Effector memory CD4-positive, alpha-beta T cell (primary cell): Measurements from ENCODE around the gene SSRP1.

ENCODE experiments used
- DNase-seq, 3 donors: peaks; one replicate each; pipeline ENCODE4 v3.0.0-alpha.2; 2020
- H3K27ac ChIP-seq: 2 replicates; pipeline ENCODE4 v1.7.0; 2013; ENCODE audit warnings: mild to moderate bottlenecking, low read length, moderate library complexity; ENCODE audit not compliant: insufficient read depth, poor library complexity, severe bottlenecking
- H3K27me3 ChIP-seq: replicated peaks from 2 replicates; pipeline ENCODE4 v1.7.0; 2013; ENCODE audit warnings: mild to moderate bottlenecking, low read length; ENCODE audit not compliant: insufficient read depth, control insufficient read depth, poor library complexity, severe bottlenecking
- H3K36me3 ChIP-seq: 2 replicates; pipeline ENCODE4 v1.7.0; 2013; ENCODE audit warnings: mild to moderate bottlenecking, low read length, moderate library complexity; ENCODE audit not compliant: control insufficient read depth, insufficient read depth
- H3K4me1 ChIP-seq: 2 replicates; pipeline ENCODE4 v1.7.0; 2013; ENCODE audit warnings: low read length, mild to moderate bottlenecking; ENCODE audit not compliant: control insufficient read depth, insufficient read depth, poor library complexity, severe bottlenecking
- H3K4me3 ChIP-seq: 2 replicates; pipeline ENCODE4 v1.7.0; 2013; ENCODE audit warnings: low read length, low read depth, mild to moderate bottlenecking; ENCODE audit not compliant: insufficient read depth, poor library complexity, severe bottlenecking
- H3K9me3 ChIP-seq: 2 replicates; pipeline ENCODE4 v1.7.0; 2013; ENCODE audit warnings: mild to moderate bottlenecking, low read length, moderate library complexity; ENCODE audit not compliant: control insufficient read depth

SSRP1 gene

GRCh38 chr11:57311109-57311936, 24.4 kb downstream of the SSRP1 start:
- H3K9me3 ChIP-seq = no peaks in the 10 kb centered on the region
- peak in 1 of 3 donors; percentile 8 for DNase-seq
- H3K4me3 ChIP-seq = peak overlapping the region; percentile 12
- H3K36me3 ChIP-seq = peaks cover 5% of the 10 kb centered on the region
- H3K27ac ChIP-seq = no peak overlapping the region
- H3K4me1 ChIP-seq = peaks cover 7% of the 10 kb centered on the region
- H3K27me3 ChIP-seq = no peaks in the 10 kb centered on the region

- H3K4me3 ChIP-seq = peak overlapping the region; percentile 12
These were observed 25.0 kb downstream of the SSRP1 start for GRCh38 chr11:57310630-57311086.

GRCh38 chr11:57310091-57310490, 25.6 kb downstream of the SSRP1 start:
- peaks cover 7% of the 10 kb centered on the region for H3K4me1 ChIP-seq

More at GRCh38 chr11:57310630-57311086, 25.0 kb downstream of the SSRP1 start:
- H3K4me1 ChIP-seq = peaks cover 7% of the 10 kb centered on the region
- no peaks in the 10 kb centered on the region for H3K9me3 ChIP-seq
- no peak for DNase-seq
- H3K36me3 ChIP-seq = peaks cover 5% of the 10 kb centered on the region
- no peak overlapping the region for H3K27ac ChIP-seq
- H3K27me3 ChIP-seq = no peaks in the 10 kb centered on the region

GRCh38 chr11:57309106-57310059, 26.3 kb downstream of the SSRP1 start:
- Histone ChIP-seq H3K27me3 (no peaks in the 10 kb centered on the region), H3K9me3 (no peaks in the 10 kb centered on the region), H3K4me3 (no peak overlapping the region), H3K4me1 (peaks cover 7% of the 10 kb centered on the region), H3K27ac (no peak overlapping the region), H3K36me3 (peaks cover 5% of the 10 kb centered on the region)
- no peak for DNase-seq

More at GRCh38 chr11:57310091-57310490, 25.6 kb downstream of the SSRP1 start:
- H3K9me3 ChIP-seq = no peaks in the 10 kb centered on the region
- no peaks in the 10 kb centered on the region for H3K27me3 ChIP-seq
- peaks cover 5% of the 10 kb centered on the region for H3K36me3 ChIP-seq
- no peak for DNase-seq
- H3K27ac ChIP-seq = no peak overlapping the region
- no peak overlapping the region for H3K4me3 ChIP-seq

- H3K27ac ChIP-seq = no peak overlapping the region
- H3K27me3 ChIP-seq = no peaks in the 10 kb centered on the region
- DNase-seq = no peak
- H3K4me1 ChIP-seq = peaks cover 7% of the 10 kb centered on the region
- peaks cover 5% of the 10 kb centered on the region for H3K36me3 ChIP-seq
- H3K9me3 ChIP-seq = no peaks in the 10 kb centered on the region
- no peak overlapping the region for H3K4me3 ChIP-seq
These were observed 27.1 kb downstream of the SSRP1 start for GRCh38 chr11:57308426-57309060.

- no peak overlapping the region for H3K4me3 ChIP-seq
- DNase-seq = no peak
These were observed 27.9 kb downstream of the SSRP1 start for GRCh38 chr11:57307666-57308270.

GRCh38 chr11:57306940-57307565, 28.6 kb downstream of the SSRP1 start:
- no peaks in the 10 kb centered on the region for H3K27me3 ChIP-seq
- peaks cover 7% of the 10 kb centered on the region for H3K4me1 ChIP-seq
- no peak for DNase-seq
- no peaks in the 10 kb centered on the region for H3K36me3 ChIP-seq
- no peak overlapping the region for H3K27ac ChIP-seq
- H3K9me3 ChIP-seq = no peaks in the 10 kb centered on the region
- H3K4me3 ChIP-seq = no peak overlapping the region

More at GRCh38 chr11:57307666-57308270, 27.9 kb downstream of the SSRP1 start:
- Histone ChIP-seq H3K27me3 (no peaks in the 10 kb centered on the region), H3K36me3 (no peaks in the 10 kb centered on the region), H3K4me1 (peaks cover 7% of the 10 kb centered on the region), H3K9me3 (no peaks in the 10 kb centered on the region), H3K27ac (no peak overlapping the region)

- no peak overlapping the region for H3K4me3 ChIP-seq
- H3K9me3 ChIP-seq = no peaks in the 10 kb centered on the region
- no peak overlapping the region for H3K27ac ChIP-seq
- peaks cover 6% of the 10 kb centered on the region for H3K4me1 ChIP-seq
- DNase-seq = no peak
- no peaks in the 10 kb centered on the region for H3K36me3 ChIP-seq
- no peaks in the 10 kb centered on the region for H3K27me3 ChIP-seq
These were observed 29.4 kb downstream of the SSRP1 start for GRCh38 chr11:57306161-57306876.
